ENCODE measurements around the gene PYGM. TPM values are rescaled to one million over a fixed set of nuclear protein-coding genes. Genes with fewer than 3 reads are reported as not detected.

PYGM gene
- total and polyA plus RNA-seq, 2 donors (not counting 3 experiments of a cell fraction or from before 2014, with no cell fraction given), result 0.10 to 0.62 TPM

- ChIA-PET CTCF (interaction anchor here (1.2 to 2.1 kb wide), 2 partner anchors 21 to 35 kb away, joined by 3 to 19 read pairs; no protein-coding TSS in a partner anchor), POLR2A (no interaction called here)
- dilution Hi-C loops (cut with MboI; ENCODE audit: extremely low pct_ligation_motif_present, low sequenced_read_pairs) (no loop called here), intact Hi-C loops (cut with micrococcal nuclease) (loop anchor here (1.0 kb wide), 2 partner anchors 35 to 274 kb away; no protein-coding TSS in a partner anchor)
- BruUV-seq (replicated peaks), result no TSS peak
- peak; percentile 80 for DNase-seq (ENCODE audit: low read depth, low spot score)
- H3K9ac ChIP-seq (replicated peaks; ENCODE audit: extremely low read depth, insufficient read depth, low read length), result peak within 1 kb of the TSS; percentile 32
- no peak within 1 kb of the TSS for H3K27ac ChIP-seq (ENCODE audit: insufficient read depth, low read depth, low read length)
- H3K4me2 ChIP-seq (ENCODE audit: insufficient read depth, low read length), result peak within 1 kb of the TSS; percentile 59
- no peak for TF ChIP-seq POLR2A (IDR thresholded peaks at IDR 0.05; ENCODE audit: low read depth, low read length)
- peak; percentile 97 for TF ChIP-seq CTCF (IDR thresholded peaks at IDR 0.05; ENCODE audit: extremely low read depth in 1 of 2, insufficient read depth in 1 of 2, low read depth in 1 of 2, low read length in 2 of 2)
- peak; percentile 82 for FAIRE-seq
- H4K20me1 ChIP-seq (replicated peaks; ENCODE audit: control insufficient read depth, extremely low read depth, insufficient read depth, low read length), result no peaks in the 10 kb centered on the region
- no peaks in the 10 kb centered on the region for H3K36me3 ChIP-seq (ENCODE audit: control insufficient read depth in 2 of 2, extremely low read depth in 1 of 2, insufficient read depth in 2 of 2, low read length in 2 of 2)
- H3K79me2 ChIP-seq (ENCODE audit: control insufficient read depth, insufficient read depth, low read length), result no peaks in the 10 kb centered on the region
- no peaks in the 10 kb centered on the region for H3K9me1 ChIP-seq (replicated peaks; ENCODE audit: control insufficient read depth, extremely low read depth, insufficient read depth, low read length)
- peak within 1 kb of the TSS; percentile 92 for H2AFZ ChIP-seq (ENCODE audit: low read depth, low read length)
- H3K27me3 ChIP-seq (ENCODE audit: control insufficient read depth in 2 of 2, insufficient read depth in 2 of 2, low read length in 2 of 2), result peaks cover 15 to 16% of the 10 kb centered on the region in 2 experiments
- H3K4me1 ChIP-seq (ENCODE audit: control insufficient read depth, extremely low read depth, insufficient read depth, low read length), result no peaks in the 10 kb centered on the region
- H3K9me3 ChIP-seq (replicated peaks; ENCODE audit: control insufficient read depth, insufficient read depth, low read length), result no peaks in the 10 kb centered on the region
- peak within 1 kb of the TSS; percentile 15 to 44 (median 30) for H3K4me3 ChIP-seq (replicated peaks in 1 of 3; ENCODE audit: insufficient read depth in 1 of 3, low read depth in 1 of 3, low read length in 3 of 3)
Observed at GRCh38 chr11:64723117-64723906, 36.5 kb downstream of the PYGM start, which contains the start of gene NRXN2. Gene NRXN2, minus strand, starts transcription at chr11:64723197. Its CDS starts 9,498 bp downstream, at chr11:64713699.

Data from endothelial cell of umbilical vein (primary cell).